HG02981 (cell line): ENCODE measurements around the gene SLC29A1.
"Not testable (repeated sequence)": the region's sequence is repeated elsewhere in the genome, so short reads cannot be mapped to it uniquely, and the experiment has no call there.

ENCODE experiments used
- ATAC-seq: cut with Tn5 transposase; IDR thresholded peaks from one replicate; pipeline ENCODE4 v1.9.1; 2021; ENCODE audit warnings: mild to moderate bottlenecking, moderate library complexity; ENCODE audit not compliant: unreplicated experiment

Gene SLC29A1

GRCh38 chr6:44221291-44221960, 2.0 kb upstream of the SLC29A1 start:
- ATAC-seq: peak; percentile 42

DNA sequence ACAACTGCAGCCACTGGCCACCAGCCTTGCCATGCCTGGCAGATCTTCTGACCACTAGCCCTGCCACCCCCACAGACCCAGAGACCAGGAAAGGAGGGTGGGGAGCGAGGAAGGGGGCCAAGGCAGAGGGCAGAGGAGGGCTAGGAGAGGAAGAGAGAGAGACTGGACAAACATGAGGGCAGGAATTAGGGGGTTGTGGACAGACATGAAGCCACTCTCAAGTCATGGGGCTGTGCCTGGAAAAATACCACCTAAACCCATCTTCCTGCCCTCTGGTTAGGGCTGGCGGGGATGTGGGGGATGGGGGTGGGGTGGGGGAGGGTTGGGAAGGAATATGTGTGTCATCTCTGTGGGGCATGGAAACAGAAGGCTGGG, 1.4 kb upstream of the SLC29A1 start:
- no peak for ATAC-seq

GRCh38 chr6:44222486-44223318, 693 bp upstream of the SLC29A1 start:
- peak; percentile 1 for ATAC-seq

DNA sequence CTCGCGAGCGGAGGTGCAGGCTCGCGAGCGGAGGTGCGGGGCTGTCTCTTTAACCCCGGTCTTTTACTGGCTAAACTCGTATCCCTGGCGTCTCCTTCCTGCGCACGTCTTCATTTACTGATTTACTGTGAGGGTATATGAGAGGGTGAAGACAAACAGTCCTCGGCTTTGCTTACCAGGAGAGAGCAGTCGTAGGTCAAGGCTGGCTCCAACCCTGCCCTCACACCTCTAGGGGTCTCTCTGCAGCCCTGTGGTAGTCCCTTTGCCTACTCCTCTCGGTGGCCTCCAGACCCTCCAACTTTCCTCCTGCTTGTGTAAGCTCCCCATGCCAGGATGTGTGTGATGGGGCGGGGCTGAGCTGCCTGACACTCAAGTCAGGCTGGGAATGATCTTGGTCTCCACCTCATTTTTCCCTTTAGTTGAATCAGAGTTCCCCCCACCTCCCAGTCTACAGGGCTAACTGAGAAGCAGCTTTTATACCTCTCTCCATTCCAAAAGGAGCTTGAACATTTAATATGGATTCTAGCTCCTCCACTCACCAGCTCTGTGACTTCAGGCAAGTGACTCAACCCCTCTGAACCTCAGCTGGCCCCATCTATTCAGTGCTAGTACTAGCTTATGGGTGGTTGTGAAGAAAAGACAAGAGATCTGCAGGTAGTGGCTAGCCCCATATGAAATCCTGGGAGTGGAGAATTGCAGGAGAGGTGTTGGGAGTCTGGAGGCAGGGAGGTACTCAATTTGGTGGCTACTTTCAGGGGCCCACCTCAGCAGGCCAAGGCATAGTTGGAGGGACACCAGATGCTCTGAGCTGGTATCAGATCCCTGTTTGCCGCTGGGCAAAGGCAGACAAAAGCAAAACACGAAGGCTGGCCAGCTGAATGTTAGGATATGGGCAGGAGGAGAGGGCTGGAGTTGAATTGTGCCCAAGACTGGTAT, 902 bp downstream of the SLC29A1 start:
- peak; percentile 10 for ATAC-seq

GRCh38 chr6:44224965-44225305, 1.5 kb downstream of the SLC29A1 start:
- no peak for ATAC-seq

GRCh38 chr6:44225579-44226325, 2.4 kb downstream of the SLC29A1 start:
- no peak for ATAC-seq

DNA sequence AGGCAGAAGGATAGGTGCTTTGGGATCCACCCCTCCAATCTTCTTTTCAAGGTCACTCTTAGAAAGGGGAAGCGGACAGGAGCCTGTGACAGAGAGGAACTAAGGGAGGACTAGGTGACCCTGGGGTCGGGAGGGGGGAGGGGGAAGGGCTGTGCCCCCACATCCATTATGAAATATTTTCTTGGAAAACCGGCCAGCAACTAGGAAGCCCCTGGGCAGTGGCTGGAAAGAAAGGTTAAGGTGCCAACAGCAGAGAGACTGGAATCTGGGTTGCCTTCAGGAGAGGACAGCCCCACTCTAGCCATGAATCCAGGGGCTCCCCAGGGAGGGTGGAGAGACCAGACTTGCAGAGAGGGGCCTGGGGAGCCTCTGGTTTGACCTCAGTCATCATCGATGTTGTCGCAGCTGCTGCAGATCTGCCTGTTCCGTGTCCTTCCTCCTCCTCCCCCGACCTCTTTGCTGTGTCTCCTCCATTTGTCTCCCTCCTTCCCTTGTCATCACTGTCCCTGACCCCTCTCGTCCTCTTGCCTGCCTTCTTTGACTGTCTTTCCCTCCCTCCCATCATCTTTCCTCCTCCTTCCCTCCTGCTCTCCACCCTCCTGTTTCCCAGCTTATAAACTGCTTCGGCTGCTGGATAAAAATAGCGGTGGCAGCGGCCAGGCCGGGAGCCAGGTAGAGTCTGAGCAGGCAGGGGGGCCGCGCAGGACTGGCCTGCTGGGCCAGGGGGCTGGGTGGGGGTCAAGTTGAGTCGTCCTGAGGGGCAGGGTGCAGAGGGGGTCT, 3.2 kb downstream of the SLC29A1 start:
- no peak for ATAC-seq

GRCh38 chr6:44227148-44227793, 3.9 kb downstream of the SLC29A1 start:
- no peak for ATAC-seq

DNA sequence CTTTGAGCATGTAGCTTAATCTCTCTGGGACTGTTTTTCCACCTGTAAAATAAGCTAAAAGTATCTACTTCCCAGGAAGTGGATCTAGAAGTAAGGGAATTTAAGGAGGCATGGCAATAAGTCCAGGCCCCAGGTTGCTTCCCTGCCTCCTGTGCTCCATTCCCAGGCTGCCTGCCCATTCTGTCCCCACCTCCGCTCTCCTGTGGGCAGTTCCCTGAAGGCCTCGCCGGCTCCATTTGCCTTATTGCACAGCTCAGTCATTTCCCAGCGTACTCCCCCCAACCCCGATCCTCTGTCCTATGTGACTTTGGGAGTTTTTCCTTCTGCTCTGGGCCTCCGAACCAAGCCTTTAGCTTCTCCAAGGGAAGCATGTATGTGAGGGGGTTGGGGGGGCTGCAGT, 4.6 kb downstream of the SLC29A1 start:
- ATAC-seq: no peak

- ATAC-seq: no peak
These were observed 5.0 kb downstream of the SLC29A1 start for GRCh38 chr6:44228433-44228832.

DNA sequence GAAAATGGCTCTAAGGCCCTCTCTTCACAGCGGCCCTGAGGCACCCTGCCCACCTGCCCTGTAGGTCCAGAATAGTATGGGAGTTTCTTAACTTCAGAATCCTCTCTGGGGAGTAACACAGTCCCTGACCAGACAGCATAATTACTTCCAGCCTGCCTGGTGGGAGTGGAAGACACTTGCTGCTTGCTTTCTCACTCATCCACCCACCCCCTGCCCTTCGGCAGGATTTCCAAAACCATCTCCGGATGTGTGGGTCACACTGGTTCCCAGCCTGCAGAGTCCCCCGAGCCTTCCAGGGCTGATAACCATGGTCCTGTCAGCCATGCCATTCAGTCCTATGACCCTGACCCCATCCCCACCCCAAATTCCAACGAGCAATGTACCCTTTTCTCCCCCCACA, 5.4 kb downstream of the SLC29A1 start:
- ATAC-seq: no peak

GRCh38 chr6:44229376-44230033, 6.1 kb downstream of the SLC29A1 start:
- no peak for ATAC-seq

GRCh38 chr6:44230034-44230675, 6.8 kb downstream of the SLC29A1 start:
- ATAC-seq: no peak

DNA sequence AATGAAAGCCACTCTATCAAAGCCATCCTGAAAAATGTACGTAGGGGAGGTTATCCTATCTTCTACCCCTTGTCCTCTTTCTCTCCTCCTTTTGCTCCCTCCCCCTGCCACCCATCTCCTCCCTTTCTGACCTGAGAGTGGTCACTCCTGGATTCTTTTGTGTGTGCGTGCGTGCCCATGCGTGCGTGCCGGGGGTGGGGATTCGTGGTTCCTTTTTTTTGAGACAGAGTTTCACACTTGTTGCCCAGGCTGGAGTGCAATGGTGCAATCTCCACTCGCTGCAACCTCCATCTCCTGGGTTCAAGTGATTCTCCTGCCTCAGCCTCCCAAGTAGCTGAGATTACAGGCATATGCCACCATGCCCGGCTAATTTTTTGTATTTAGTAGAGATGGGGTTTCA, 8.0 kb downstream of the SLC29A1 start:
- ATAC-seq: not testable (repeated sequence)

GRCh38 chr6:44232676-44233566, 9.5 kb downstream of the SLC29A1 start:
- no peak for ATAC-seq

- ATAC-seq: no peak
These were observed 10.2 kb downstream of the SLC29A1 start for GRCh38 chr6:44233567-44234100.
